Dedifferentiated amniotic fluid mesenchymal stem cell (primary cell): ENCODE results near the gene ACO1.

Experiments used
- DNase-seq: peaks from one replicate; pipeline ENCODE4 v3.0.0-alpha.2; 2016; ENCODE audit errors: extremely low spot score

ACO1 gene

DNA sequence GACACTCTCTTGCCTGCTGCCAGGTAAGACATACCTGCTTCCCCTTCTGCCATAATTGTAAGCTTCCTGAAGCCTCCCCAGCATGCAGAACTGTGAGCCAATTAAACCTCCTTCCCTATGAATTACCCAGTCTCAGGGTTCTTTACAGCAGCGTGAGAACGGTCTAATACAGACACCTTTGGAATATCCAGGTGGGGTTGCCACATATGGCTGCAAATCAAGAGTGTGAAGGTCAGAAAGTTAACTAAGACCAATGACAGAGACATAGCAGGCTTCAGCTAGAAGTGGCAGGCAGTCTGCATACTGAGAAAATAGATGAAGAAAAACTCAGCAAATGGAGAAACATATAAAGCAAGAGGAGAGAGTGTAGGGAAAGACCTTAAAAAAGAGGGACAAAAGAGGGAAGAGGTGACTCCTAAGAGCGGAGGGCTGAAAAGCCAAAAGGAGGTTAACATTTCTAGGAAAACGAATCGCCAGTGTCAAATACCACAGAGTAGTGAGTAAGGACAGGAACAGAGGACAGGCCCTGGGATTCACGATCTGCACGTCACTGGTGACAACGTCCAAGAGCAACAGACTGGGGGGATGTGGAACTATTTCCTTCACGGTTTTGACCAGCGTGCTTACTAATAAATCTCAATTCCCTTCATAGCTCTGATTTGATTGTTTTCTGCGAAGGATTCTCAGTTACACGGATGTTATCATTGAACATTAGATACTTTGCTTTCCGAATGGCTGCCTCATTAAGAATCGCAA is 1.7 kb upstream of the ACO1 start:
- no peak for DNase-seq

DNA sequence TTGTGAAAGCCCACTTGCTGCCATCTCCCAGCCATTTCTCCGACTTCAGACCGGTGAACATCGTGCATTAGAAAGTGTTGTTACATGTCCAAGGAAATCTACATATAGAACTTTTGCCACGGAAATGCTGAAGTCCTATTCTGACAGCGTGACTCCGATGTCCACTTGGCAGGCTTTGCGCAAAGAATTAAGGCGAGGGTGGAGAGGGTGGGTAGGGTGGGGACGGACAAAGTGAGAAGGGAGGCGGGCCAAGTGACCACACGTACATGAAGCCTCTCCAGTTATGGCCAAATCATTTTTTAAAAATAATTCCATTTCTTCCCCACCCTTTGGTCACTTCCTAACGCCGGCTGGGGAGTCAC is 460 bp upstream of the ACO1 start:
- no peak for DNase-seq

DNA sequence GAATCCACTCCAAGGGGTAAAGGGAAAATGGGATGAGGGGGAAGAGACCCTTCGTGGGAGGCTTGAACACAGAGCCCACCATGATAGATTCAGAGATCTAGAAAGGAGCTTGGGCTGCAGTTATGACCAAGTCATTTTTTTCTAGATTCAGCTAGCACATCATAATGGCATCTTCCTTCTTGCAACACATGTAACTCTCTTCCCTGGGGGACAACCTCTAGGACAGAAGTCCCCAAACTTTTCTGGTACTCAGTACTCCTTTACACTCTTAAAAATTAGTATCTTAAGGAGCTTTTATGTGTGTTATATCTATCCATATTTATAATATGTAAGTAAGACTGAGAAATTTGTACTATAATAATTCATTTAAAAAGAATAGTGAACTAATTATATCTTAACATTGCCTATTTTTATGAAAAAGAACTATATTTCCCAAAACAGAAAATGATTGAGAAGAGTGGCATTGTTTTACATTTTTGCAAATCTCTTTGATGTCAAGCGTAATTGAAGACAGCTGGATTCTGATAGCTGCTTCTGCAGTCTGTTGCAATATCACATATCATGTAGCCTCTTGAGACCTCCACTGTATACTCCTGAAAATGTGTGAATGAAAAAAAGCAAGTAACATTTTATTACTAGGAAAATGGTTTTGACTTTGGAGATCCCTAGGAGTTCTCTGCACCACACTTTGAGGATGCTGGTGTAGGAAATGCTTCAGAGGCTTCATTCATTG is 875 bp downstream of the ACO1 start:
- DNase-seq: peak; percentile 36

DNA sequence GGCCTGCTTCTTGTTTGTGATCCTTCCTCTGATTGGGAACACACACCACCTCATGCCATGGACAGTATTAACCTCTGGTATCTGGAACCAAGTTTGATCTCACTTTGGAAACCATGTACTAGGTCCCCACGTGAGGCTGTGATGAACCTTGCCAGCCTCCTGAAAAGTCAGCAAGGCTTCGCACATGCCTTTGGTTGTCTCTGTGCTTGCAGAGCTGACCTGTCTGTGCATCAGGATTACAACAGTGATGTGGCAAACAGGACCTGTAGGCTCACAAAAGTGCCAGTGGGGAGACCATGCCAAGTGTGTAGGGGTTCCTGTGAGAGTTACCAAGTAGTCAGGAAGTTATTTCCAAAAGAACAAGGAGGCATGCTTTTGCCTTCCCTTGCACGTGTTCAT is 1.4 kb downstream of the ACO1 start:
- no peak for DNase-seq

DNA sequence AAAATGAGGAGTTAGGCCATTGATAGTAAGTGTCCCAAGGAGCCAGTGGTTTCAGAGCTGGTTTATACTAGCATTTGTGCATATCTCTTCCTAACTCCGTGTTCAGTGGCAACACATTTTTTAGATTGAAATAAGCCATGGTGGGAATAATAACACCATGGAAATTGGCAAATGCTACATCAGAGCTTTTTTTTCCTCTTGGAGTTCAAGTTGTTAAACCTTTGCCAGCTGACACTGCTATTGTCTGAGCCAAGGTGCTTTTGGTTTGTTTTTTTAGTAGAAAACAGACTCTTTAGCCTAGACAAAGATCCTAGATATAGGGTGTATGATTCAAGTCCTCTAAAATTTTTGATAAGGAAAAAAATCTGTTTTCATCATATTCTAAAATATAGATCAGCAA is 2.8 kb downstream of the ACO1 start:
- no peak for DNase-seq

DNA sequence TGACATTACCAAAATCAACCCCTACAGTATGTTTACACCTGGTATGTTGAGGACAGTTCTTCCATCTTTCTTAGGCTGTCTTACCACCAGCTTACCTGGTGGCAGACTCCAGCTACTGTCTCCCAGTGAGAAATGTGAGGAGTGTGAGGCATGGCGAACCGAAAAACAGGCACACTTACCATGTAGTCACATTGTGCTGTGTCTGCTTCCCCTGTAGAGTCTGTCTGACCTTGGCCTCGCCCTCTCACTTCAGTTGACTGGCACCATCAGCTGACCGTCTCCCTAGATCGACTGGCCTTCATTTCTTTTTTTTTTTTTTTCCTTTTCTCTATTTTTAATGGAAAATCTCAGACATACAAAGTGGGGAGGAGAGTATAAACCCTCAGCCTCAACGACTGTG is 4.9 kb downstream of the ACO1 start:
- DNase-seq: no peak

DNA sequence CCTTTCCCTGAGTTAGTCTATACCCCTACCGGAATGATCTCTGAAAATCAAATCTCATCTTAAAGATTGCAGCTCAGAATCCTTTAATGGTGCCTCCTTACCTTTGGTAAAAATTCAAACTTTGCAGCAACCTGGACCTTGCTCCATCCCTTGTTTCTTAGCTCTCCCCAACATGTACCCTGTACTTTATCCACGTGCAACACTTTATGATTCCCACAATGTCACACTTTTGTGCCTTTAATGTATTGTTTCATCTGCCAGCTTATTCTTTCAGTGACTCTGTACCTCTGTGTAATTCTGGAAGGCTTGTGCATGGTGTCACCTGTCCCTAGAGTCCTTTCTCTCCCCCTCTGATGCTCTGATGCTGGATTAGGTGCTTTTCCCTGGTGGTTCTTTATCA is 9.5 kb downstream of the ACO1 start:
- DNase-seq: no peak

DNA sequence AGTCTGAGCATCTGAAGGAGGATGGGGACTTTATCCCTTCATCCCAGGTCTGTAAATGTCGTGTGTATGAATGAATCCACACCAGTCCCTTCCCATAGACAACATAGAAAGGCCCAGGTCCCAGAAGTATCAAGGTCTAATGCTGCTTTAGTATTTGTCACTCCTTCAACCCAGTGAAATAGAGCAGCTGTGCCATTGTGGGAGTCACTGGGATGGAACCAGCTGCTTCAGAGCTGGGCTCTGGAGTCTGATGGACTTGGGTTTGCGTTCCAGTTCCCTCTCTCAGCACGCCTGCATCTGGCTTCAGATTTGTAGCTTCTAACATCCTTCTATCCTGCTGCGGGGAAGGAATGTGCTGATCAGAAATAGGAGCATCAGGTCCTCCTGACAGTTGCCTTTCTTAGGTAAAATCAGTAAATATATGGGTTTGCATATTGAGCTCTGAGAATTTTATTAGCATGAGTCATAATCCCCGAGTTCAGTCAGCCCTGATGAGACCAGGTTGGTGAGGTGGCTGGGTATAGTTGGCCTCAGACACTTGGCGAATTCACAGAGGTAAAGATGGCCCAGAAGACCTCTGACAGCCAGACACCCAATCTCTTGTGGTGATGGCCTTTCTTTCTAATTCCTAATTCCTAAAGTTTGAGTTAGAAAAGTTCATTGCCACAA is 10.1 kb downstream of the ACO1 start:
- no peak for DNase-seq

DNA sequence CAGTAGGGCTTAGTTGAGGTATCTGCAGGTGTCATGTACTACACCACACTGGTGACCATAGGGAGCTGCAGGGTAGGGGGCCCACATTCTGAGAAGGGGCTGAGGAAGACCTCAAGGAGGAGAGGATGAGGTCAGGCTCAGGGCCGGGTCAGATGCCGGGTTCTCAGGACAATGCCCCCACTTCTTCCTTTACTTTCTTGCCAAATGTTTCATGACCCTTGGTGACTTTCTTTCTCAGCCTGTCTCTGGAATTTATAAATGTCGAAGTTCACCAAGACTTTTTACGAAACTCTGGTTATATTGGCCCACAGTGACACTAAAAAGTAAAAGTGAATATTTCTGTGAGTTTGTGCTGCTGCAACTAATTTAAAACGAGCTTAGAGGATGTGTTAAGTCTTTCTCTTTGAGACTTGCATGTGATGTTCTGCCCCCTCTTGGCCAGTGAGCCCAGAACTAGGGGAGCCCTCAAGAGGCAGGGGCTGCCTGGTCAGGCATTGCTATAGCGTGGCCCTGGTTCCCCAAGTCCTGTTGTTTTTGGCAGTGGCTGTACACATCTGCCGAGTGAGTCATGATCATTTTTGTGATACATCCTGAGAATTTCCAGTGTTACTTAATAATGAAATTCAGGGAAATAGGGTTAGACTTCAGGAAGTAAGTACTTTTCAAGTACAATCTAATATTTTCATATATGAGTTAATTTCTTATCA is 11.2 kb downstream of the ACO1 start:
- peak; percentile 84 for DNase-seq

DNA sequence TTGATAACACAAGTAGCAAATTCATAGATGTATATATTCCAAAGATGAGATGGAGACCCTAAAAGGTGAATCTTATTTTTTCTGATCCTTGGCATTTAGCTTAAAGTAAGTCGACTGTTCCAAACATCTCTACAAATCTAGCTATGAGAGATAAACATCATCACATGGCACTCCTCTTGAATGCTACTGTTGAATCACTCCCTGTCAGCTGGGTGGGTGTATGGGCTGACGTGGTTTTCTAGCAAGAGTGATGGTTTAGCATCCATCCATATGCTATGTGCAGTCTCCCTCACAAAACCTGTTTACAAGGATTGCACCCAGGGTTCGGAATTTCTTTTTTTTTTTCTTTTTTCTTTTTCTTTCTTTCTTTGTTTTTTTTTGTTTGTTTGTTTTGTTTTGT is 13.8 kb downstream of the ACO1 start:
- DNase-seq: no peak

DNA sequence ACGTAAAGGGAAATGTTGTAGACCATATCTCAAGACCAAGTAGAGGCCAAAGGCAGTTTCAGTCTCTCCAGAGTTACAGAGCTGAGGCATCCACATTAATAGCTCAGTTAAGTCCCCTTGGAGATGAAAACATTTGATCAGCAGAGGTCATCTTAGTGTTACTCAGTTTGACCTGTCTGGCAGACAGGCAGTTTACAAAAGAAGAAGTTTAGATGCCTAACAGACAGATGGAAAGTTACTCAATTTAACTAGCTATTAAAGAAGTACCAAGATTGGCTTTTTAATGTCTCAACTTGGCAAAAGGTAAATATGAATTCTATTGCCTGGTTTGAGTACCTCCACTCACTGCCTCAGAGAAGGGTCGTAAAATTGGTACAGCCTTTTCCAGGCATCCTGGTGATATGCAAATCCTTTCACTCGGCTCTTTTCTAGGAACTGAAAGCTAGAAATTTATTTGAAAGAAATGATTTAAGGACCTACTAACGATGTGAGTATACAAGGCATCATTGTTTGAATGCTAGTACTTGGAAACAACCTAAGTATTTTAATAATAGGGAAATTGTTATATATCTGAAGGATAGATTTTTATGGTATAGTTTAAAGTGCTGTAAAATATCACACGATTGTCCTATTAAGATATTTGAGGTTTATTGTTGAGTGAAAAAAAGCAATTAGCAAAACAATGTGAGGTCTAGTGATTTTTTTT is 14.8 kb downstream of the ACO1 start:
- DNase-seq: no peak

DNA sequence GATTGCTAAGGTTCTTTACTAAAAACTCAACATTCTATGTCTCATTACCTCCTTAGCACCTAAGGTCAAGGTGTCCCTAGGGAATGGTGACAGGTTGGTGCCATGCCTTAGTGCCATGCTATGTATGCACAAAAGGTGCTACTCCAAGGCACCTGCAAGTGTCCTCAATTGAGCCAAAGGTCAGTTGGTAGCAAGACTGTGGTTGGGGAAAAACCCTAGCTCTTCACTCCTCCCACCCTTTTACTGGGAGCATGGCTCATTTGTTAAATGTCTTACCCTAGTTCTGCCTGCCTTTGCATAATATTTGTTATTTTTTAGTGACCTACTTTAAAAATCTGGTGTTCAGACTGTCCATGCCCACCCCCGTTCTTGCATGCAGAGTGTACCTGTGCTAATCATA is 17.0 kb downstream of the ACO1 start:
- DNase-seq: no peak

DNA sequence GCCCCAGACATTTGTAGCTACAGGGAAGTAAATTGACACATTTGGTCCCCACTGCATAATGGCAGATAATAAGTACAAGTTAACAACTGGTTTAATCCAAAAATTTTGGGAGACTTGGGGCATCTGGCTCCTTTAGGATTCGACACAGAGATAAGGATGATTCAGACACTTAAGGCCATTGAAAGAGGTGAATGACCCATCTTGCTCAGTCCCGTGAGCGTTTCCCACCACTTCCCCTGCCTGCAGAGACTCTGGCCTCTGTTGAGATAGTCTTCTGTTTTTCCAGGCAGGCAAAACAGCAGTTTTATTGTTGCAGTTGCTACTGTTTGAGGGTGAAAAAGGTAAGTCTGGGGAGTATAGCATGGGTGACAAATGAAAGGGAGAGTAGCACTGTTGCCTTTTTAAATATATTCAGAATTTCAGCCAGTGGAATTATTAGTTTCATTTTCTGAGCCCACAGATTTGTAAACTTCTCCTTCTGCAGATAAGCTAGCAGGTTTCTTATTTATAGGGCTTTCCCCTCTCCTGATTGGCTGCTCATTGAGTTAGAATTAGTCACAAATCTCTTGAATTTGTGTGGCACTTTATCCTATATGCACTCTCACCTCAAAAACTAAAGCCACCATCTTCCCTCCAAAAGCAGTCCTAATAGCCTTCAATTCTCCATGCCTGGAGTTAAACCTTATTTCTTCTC is 19.3 kb downstream of the ACO1 start:
- no peak for DNase-seq

DNA sequence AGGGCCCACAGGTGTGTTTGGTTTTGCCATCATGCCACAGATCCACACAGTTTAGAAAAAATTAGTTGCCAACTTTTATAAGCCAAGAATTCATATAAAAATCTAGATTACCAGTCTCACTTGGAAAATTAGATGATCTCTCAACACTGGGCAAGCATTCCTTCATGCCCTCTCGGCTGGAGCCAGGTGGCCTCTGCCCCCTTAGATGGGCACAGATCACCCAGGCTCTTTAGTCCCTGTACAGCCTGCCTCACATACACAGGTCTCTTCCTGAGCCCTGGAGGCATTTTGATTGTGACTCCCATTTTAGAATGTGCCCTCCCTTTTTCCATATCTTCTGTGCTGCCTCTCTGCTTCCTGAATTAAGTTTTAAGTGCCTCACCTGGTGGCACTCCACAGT is 20.0 kb downstream of the ACO1 start:
- no peak for DNase-seq

DNA sequence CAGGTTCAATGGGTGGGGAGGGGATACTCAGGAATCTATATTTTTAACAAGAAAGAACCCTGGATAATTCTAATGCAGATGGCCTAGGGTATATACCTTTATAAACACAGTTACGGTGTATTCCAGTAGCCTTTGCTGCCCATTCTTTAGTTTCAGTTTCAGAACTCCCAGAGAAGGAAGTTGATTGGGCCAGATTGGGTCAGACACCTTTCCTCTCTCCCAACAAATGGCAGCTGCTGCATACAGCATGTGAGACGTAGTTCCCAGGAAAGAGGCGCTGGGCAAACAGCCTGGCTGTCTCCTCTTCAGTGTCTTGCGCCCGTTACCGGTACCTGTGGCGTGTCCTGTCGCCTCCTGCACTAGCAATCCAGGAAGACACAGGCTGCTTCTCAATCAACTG is 20.4 kb downstream of the ACO1 start:
- DNase-seq: no peak

DNA sequence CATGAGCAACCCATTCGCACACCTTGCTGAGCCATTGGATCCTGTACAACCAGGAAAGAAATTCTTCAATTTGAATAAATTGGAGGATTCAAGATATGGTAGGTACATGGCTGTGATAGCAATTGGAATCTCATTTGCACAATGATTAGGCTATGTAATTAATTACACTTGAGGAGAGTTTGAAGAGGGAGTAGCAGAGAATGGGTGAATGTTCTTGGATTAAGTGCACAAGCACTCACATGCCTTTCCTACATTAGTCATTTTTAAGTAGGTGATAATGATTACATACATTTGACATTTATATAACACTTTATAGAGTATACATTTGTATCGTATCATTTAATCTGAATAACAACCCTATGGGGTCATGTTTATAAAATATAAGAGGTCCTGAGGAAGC is 21.1 kb downstream of the ACO1 start:
- DNase-seq: no peak

DNA sequence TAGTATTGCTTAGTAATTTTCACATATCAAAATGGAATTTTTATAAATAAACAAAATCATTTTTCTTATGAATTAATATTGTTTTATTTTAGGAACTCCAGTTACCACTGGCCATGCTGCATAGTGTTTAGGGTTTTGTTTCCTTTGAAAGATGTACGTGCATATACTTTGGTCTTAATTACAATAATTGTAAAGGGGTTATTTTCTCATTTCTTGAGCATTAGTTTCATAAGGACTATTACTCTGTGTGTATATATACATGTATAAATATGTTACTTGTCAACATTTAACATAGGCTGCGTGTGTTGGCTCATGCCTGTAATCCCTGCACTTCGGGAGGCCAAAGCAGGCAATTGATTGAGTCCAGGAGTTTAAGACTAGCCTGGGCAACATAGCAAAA is 21.6 kb downstream of the ACO1 start:
- DNase-seq: no peak

DNA sequence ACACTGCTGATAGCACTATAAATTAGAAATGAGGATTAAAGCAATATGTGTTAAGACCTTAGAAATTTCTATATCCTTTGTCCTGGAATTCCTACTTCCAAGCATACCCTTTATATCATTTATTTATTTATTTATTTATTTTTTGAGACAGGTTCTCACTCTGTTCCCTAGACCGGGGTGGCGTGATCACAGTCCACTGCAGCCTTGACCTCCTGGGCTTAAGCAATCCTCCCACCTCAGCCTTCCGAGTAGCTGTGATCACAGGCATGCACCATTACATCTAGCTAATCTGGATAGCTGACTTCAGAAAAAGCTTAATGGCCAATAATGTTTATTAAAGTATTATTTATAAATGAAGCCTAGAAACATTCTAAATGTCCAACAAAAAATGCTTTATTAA is 27.3 kb downstream of the ACO1 start:
- no peak for DNase-seq

DNA sequence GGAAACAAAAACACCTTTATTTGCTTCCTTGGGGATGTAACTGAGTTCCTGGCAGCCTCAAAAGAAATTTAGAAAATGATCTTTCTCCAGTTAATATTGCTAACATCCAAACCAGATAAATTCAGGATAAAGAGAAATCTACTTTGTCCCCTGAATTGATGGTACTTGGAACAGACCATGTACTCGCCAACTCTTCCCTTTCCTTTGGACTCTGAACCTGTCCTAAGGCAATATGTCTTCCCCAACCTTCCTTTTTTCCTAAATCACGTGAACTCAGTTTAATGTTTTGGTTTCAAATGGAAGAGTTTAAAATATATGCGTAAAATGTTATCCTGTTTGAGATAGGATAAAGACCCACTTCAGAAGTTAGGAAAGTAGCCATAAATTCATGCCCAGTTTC is 28.0 kb downstream of the ACO1 start:
- no peak for DNase-seq

DNA sequence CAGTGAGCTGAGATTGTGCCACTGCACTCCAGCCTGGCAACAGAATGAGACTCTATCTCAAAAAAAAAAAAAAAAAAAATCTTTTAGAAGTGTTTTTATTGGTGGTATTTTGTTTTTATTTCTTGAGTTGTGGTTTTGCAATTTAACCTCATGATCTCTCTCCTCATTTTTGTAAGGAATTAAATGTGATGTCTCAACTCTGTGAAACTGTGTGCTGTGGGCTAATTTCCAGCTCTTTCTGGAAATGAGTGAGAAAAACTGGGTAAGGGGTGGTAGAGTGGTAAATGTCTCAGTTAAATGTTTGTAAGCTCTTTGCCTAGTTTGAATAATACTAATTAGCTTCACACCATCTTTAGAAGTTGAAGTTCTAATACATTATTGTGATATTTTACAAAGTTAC is 29.0 kb downstream of the ACO1 start:
- DNase-seq: no peak

DNA sequence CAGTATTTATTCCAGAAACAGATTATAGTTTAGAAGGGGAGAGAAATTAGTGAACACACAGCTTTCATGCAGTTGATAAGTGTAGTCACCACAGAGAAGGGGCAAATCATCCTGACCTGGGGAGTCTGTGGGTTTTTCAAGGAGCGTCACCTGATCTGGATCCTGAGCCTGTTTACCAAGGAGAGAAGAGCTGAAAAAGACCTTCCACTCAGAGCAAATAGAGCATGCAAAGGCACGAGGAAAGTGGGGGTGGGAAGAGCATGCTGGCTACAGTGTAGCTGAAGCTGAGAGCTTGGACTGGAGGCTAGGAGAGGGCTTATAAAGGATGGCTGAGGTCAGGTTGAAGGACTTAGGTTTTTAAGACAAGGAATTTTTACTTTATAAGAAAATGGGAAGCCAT is 30.4 kb downstream of the ACO1 start:
- DNase-seq: no peak
